DOHH2 (cell line): ENCODE data around the gene GALNT15.

ENCODE experiments used
- EZH2phosphoT487 ChIP-seq: fragments of 200-600 bp; sonication (generic); IDR thresholded peaks from 2 replicates; pipeline ENCODE4 v1.6.1; 2017; ENCODE audit warnings: borderline replicate concordance, mild to moderate bottlenecking, antibody characterized with exemption, low read length, moderate library complexity, mixed read lengths
- TF ChIP-seq, protein P1 (sequence below): fragments of 200-600 bp; sonication (generic); IDR thresholded peaks from one replicate; pipeline ENCODE4 v1.5.1; 2014; ENCODE audit warnings: antibody characterized with exemption, mild to moderate bottlenecking, low read depth, low read length; ENCODE audit not compliant: poor library complexity, severe bottlenecking

DNA sequence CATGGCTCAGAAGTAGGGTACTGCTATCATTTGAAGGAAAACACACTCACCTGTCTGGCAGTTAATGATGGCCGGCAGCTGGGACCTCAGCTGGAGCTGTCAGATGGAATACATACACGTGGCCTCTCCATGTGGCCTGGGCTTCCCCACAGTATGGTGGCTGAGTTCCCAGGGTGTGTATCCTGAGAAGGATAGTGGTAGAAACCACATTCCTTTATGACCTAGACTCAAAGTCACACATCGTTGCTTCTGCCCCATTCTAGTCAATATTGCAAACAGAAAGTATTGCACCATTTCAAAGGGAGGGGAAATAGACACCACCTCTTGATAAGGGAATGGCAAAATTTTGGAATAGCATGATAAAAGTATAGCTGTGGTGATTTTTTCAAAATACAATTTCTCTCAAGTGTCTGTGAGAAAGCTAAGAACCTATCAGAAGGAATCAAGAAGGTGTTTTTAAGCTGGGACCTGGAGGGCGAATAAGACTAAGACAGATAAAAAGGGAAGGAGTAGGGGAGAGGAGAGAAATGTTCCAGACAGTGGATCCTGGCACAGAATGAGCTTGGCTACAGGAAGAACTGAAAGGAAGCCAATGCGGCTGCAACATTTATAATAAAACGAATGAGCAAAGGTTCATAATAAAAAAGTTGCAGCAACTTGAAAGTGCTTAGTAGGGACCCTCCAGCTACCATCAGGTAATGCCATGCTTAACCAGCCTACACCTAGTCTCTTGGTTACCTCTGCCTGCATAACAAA, 40.1 kb upstream of the GALNT15 start:
- TF ChIP-seq, protein P1, sequence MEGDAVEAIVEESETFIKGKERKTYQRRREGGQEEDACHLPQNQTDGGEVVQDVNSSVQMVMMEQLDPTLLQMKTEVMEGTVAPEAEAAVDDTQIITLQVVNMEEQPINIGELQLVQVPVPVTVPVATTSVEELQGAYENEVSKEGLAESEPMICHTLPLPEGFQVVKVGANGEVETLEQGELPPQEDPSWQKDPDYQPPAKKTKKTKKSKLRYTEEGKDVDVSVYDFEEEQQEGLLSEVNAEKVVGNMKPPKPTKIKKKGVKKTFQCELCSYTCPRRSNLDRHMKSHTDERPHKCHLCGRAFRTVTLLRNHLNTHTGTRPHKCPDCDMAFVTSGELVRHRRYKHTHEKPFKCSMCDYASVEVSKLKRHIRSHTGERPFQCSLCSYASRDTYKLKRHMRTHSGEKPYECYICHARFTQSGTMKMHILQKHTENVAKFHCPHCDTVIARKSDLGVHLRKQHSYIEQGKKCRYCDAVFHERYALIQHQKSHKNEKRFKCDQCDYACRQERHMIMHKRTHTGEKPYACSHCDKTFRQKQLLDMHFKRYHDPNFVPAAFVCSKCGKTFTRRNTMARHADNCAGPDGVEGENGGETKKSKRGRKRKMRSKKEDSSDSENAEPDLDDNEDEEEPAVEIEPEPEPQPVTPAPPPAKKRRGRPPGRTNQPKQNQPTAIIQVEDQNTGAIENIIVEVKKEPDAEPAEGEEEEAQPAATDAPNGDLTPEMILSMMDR, result no peak
- no peak for TF ChIP-seq EZH2phosphoT487
